Left ventricle myocardium inferior (tissue), 1 donor: Measurements from ENCODE around the gene PRKAG1. TPM values are rescaled to one million over a fixed set of nuclear protein-coding genes. Genes with fewer than 3 reads are reported as not detected.

ENCODE experiments used
- DNase-seq: peaks from one replicate; pipeline ENCODE4 v3.0.0-alpha.2; 2020
- H3K27ac ChIP-seq: fragments of 200-600 bp; replicated peaks from 2 replicates; pipeline ENCODE4 v1.8.0; 2021
- H3K27me3 ChIP-seq: fragments of 200-600 bp; 2 replicates; pipeline ENCODE4 v1.8.0; 2021; ENCODE audit warnings: low read depth
- H3K36me3 ChIP-seq: fragments of 200-600 bp; 2 replicates; pipeline ENCODE4 v1.8.0; 2021
- H3K4me1 ChIP-seq: fragments of 200-600 bp; 2 replicates; pipeline ENCODE4 v1.8.0; 2021
- H3K4me3 ChIP-seq: fragments of 200-600 bp; 2 replicates; pipeline ENCODE4 v1.8.0; 2021; ENCODE audit warnings: mild to moderate bottlenecking, moderate library complexity
- H3K9me3 ChIP-seq: fragments of 200-600 bp; replicated peaks from 2 replicates; pipeline ENCODE4 v1.8.0; 2021
- intact Hi-C: fragments of 100-400 bp; cut with micrococcal nuclease; formaldehyde crosslinking; loops from one replicate; pipeline ENCODE4 v1.11.0; 2022
- total RNA-seq: library from RNA; stranded (reverse); fragmentation: NEBNext Ultra II Directional; extraction: Animal tissue kit (Norgen Biotek cat#: 25700); gene quantifications from one replicate; pipeline ENCODE4 v1.2.1, GENCODE V29; 2021
- TF ChIP-seq, protein P1 (sequence below): fragments of 200-600 bp; IDR thresholded peaks from 2 replicates; pipeline ENCODE4 v1.8.0; 2021; ENCODE audit warnings: antibody characterized with exemption, mild to moderate bottlenecking, borderline replicate concordance
- donor health status: DM: no; HTN: yes; CAD: no; lungs with severe emphysema.

Gene PRKAG1
- total RNA-seq, 1 donor from 2014 or later = 104 TPM

GRCh38 chr12:49055978-49056754 is 37.6 kb upstream of the PRKAG1 start:
- TF ChIP-seq, protein P1, sequence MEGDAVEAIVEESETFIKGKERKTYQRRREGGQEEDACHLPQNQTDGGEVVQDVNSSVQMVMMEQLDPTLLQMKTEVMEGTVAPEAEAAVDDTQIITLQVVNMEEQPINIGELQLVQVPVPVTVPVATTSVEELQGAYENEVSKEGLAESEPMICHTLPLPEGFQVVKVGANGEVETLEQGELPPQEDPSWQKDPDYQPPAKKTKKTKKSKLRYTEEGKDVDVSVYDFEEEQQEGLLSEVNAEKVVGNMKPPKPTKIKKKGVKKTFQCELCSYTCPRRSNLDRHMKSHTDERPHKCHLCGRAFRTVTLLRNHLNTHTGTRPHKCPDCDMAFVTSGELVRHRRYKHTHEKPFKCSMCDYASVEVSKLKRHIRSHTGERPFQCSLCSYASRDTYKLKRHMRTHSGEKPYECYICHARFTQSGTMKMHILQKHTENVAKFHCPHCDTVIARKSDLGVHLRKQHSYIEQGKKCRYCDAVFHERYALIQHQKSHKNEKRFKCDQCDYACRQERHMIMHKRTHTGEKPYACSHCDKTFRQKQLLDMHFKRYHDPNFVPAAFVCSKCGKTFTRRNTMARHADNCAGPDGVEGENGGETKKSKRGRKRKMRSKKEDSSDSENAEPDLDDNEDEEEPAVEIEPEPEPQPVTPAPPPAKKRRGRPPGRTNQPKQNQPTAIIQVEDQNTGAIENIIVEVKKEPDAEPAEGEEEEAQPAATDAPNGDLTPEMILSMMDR = no peak
- H3K4me3 ChIP-seq = peak overlapping the region; percentile 99
- intact Hi-C loops = no loop called here
- DNase-seq = peak; percentile 45
- peaks cover 67% of the 10 kb centered on the region for H3K4me1 ChIP-seq
- H3K27ac ChIP-seq = peak overlapping the region; percentile 100
- no peaks in the 10 kb centered on the region for H3K27me3 ChIP-seq
- peaks cover 37% of the 10 kb centered on the region for H3K36me3 ChIP-seq
- no peaks in the 10 kb centered on the region for H3K9me3 ChIP-seq

GRCh38 chr12:49055092-49055491 is 36.5 kb upstream of the PRKAG1 start:
- no peaks in the 10 kb centered on the region for H3K9me3 ChIP-seq
- no peak overlapping the region for H3K4me3 ChIP-seq
- H3K27ac ChIP-seq = no peak overlapping the region
- H3K36me3 ChIP-seq = peaks cover 48% of the 10 kb centered on the region
- no peaks in the 10 kb centered on the region for H3K27me3 ChIP-seq
- H3K4me1 ChIP-seq = peaks cover 57% of the 10 kb centered on the region
- no peak for DNase-seq
- TF ChIP-seq, protein P1 = no peak
- intact Hi-C loops = no loop called here

DNA sequence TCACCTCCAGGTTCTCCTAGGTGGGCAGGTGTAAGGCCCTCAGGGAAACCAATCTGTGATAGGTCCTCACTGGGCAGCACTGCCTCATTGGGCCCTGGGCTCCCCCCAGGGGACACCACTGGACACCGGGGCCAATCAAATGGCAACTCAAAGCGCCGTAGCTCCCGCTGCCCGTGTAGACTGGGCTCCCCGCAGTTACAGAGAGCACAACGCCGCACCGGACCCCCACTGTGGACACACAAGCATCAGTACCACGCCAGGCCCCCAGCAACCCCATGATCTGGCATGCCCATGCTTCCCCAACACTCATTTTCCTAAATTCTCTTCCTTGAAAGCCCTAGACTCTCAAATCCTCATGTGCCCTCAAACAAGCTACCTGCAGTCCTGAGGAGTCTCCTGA is 35.9 kb upstream of the PRKAG1 start:
- H3K4me3 ChIP-seq = no peak overlapping the region
- DNase-seq = no peak
- TF ChIP-seq, protein P1 = no peak
- no peak overlapping the region for H3K27ac ChIP-seq
- no peaks in the 10 kb centered on the region for H3K9me3 ChIP-seq
- no peaks in the 10 kb centered on the region for H3K27me3 ChIP-seq
- peaks cover 54% of the 10 kb centered on the region for H3K36me3 ChIP-seq
- peaks cover 52% of the 10 kb centered on the region for H3K4me1 ChIP-seq
- intact Hi-C loops = no loop called here

DNA sequence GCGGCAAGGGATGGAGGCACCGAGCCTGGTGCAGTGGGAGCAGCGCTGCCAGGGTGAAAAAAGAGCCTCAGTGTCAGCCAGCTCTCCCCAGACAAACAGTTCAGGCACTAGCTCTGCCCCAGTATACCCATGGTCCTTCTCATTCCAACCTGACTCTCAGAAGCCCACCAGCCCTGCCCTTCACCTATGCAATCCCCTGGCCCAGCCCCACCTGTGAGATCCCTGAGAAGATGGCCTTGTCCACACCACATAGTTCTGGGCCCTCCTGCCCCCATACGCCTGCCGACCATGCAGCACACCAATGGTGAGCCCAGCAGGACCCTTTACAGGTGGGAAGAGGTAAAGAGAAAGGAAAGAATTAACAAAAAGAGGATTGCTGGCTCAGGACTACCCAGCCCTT is 35.5 kb upstream of the PRKAG1 start:
- H3K4me3 ChIP-seq = no peak overlapping the region
- DNase-seq = no peak
- peaks cover 58% of the 10 kb centered on the region for H3K36me3 ChIP-seq
- peaks cover 47% of the 10 kb centered on the region for H3K4me1 ChIP-seq
- intact Hi-C loops = no loop called here
- no peak overlapping the region for H3K27ac ChIP-seq
- no peaks in the 10 kb centered on the region for H3K27me3 ChIP-seq
- TF ChIP-seq, protein P1 = no peak
- no peaks in the 10 kb centered on the region for H3K9me3 ChIP-seq

- Histone ChIP-seq H3K27me3 (no peaks in the 10 kb centered on the region), H3K27ac (no peak overlapping the region), H3K4me1 (peaks cover 33% of the 10 kb centered on the region), H3K36me3 (peaks cover 73% of the 10 kb centered on the region), H3K4me3 (no peak overlapping the region), H3K9me3 (no peaks in the 10 kb centered on the region)
- intact Hi-C loops = no loop called here
- DNase-seq = no peak
- TF ChIP-seq, protein P1 = no peak
Observed at GRCh38 chr12:49052451-49053208, 34.1 kb upstream of the PRKAG1 start.
